Aorta (tissue), 5 donors: ENCODE measurements around the gene CDH23. TPM values are rescaled to one million over a fixed set of nuclear protein-coding genes. Genes with fewer than 3 reads are reported as not detected.

Experiments
- ATAC-seq: fragments of 200-7000 bp; cut with Tn5 transposase; one replicate; pipeline ENCODE4 v1.9.1; 2022; ENCODE audit warnings: moderate library complexity; ENCODE audit not compliant: low FRiP score
- DNase-seq, 2 donors: peaks; one replicate each; pipeline ENCODE4 v3.0.0-alpha.2; 2020
- H3K27ac ChIP-seq, 2 donors: one replicate each; pipeline ENCODE4 v1.5.1; 2013; ENCODE audit warnings: low read length in 2 of 2, mild to moderate bottlenecking in 2 of 2, moderate library complexity in 2 of 2, control low read depth in 1 of 2, inconsistent platforms in 1 of 2, low read depth in 1 of 2
- H3K27me3 ChIP-seq, 2 donors: one replicate each; pipeline ENCODE4 v1.6.1; 2013; ENCODE audit warnings: control low read depth in 1 of 2, low read length in 1 of 2, mild to moderate bottlenecking in 1 of 2, moderate library complexity in 1 of 2; ENCODE audit not compliant: insufficient read depth in 2 of 2, control insufficient read depth in 1 of 2
- H3K36me3 ChIP-seq, 2 donors: one replicate each; pipeline ENCODE4 v1.6.1; 2013; ENCODE audit warnings: control low read depth in 1 of 2, low read length in 1 of 2, mild to moderate bottlenecking in 1 of 2; ENCODE audit not compliant: insufficient read depth in 2 of 2, control insufficient read depth in 1 of 2
- H3K4me1 ChIP-seq, 2 donors: one replicate each; pipeline ENCODE4 v1.6.1; 2013; ENCODE audit warnings: low read length in 2 of 2, control low read depth in 1 of 2, mild to moderate bottlenecking in 1 of 2, moderate library complexity in 1 of 2; ENCODE audit not compliant: insufficient read depth in 2 of 2, control insufficient read depth in 1 of 2
- H3K4me3 ChIP-seq, 2 donors: one replicate each; pipeline ENCODE4 v1.5.1; 2013; ENCODE audit warnings: low read length in 2 of 2, control low read depth in 1 of 2, mild to moderate bottlenecking in 1 of 2
- H3K9me3 ChIP-seq: one replicate; pipeline ENCODE4 v1.6.1; 2013; ENCODE audit warnings: mild to moderate bottlenecking, low read length; ENCODE audit not compliant: control insufficient read depth
- WGBS, 2 donors: extraction: QIAGEN DNeasy Blood & Tissue Kit; methylation state at CpG; one replicate each; pipeline ENCODE4 v1.1.7; 2013; 5-methylcytosine and 5-hydroxymethylcytosine counted together
- intact Hi-C, 2 donors: fragments of 100-400 bp; cut with DNase I; formaldehyde crosslinking; loops; one replicate each; pipeline versions ENCODE4 v1.14.2 to v1.15.0; 2022
- polyA plus RNA-seq, 2 donors: library from polyadenylated mRNA; stranded (reverse); fragments of 200-250 nt; gene quantifications; one replicate each; pipeline ENCODE4 v1.2.3, GENCODE V29; 2013
- total RNA-seq, 2 donors: library from RNA; stranded (reverse); fragmentation: NEBNext Ultra II Directional; extraction: Animal tissue kit (Norgen Biotek cat#: 25700); gene quantifications; one replicate each; pipeline ENCODE4 v1.2.1, GENCODE V29; 2021
- donor health status: healthy with polysubstance abuse.
- donor health status: Bipolar disorder and iron deficiency.
- donor health status: DM: no; HTN: no; CAD: no.
- donor health status: DM: no; HTN: no; CAD: no.
- donor health status: DM: yes; HTN: yes; CAD: no.

CDH23 gene
- total and polyA plus RNA-seq, 4 donors, result 0.50 to 16.6 (median 7.3) TPM

DNA sequence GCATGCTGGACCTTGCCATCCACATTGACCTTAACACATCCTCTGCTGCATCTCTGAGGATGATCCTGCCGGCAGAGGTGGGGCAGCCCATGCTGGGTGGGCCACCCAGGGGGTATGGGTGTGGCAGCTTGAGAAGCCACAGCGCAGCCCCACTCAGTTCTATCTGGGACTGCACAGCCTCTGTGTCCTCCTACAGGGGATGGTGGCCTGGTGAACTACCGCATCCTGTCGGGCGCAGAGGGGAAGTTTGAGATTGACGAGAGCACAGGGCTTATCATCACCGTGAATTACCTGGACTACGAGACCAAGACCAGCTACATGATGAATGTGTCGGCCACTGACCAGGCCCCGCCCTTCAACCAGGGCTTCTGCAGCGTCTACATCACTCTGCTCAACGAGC, 335.1 kb downstream of the CDH23 start:
- H3K4me3 ChIP-seq, result no peak overlapping the region
- intact Hi-C loops, result no loop called here
- no peaks in the 10 kb centered on the region for H3K36me3 ChIP-seq
- DNase-seq (no peak), ATAC-seq (no peak)
- no peaks in the 10 kb centered on the region for H3K27me3 ChIP-seq
- H3K9me3 ChIP-seq, result no peaks in the 10 kb centered on the region
- H3K4me1 ChIP-seq, result no peaks in the 10 kb centered on the region
- H3K27ac ChIP-seq, result no peak overlapping the region
- WGBS, 2 donors, result 97 to 98% methylated on average over 12 of the region's 12 CpGs

DNA sequence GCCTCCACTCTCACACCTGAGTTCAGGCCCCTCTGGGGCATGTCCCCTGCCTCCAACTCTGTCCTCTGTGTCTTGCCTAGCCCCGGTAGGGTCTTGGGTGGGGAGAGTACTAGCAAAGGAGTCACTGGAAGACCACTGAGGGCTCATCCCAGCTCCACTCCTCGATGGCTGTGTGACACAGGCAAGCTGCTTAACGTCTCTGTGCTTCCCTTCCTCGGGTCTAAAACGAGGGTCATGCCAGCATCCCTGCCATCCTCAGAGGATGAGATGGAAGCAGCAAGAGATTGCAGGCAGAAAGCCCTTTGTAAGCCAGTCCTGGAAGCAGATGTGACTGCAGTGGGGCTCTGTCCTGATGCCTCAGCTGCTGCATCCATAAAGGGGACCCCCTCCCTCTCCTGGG, 338.1 kb downstream of the CDH23 start:
- no peak overlapping the region for H3K4me3 ChIP-seq
- H3K27ac ChIP-seq, result no peak overlapping the region
- H3K9me3 ChIP-seq, result no peaks in the 10 kb centered on the region
- no peak for DNase-seq
- H3K4me1 ChIP-seq, result no peaks in the 10 kb centered on the region
- ATAC-seq, result no peak
- intact Hi-C loops, result no loop called here
- WGBS, 2 donors, result 86 to 89% methylated on average over 5 of the region's 5 CpGs
- H3K36me3 ChIP-seq, result no peaks in the 10 kb centered on the region
- H3K27me3 ChIP-seq, result no peaks in the 10 kb centered on the region

DNA sequence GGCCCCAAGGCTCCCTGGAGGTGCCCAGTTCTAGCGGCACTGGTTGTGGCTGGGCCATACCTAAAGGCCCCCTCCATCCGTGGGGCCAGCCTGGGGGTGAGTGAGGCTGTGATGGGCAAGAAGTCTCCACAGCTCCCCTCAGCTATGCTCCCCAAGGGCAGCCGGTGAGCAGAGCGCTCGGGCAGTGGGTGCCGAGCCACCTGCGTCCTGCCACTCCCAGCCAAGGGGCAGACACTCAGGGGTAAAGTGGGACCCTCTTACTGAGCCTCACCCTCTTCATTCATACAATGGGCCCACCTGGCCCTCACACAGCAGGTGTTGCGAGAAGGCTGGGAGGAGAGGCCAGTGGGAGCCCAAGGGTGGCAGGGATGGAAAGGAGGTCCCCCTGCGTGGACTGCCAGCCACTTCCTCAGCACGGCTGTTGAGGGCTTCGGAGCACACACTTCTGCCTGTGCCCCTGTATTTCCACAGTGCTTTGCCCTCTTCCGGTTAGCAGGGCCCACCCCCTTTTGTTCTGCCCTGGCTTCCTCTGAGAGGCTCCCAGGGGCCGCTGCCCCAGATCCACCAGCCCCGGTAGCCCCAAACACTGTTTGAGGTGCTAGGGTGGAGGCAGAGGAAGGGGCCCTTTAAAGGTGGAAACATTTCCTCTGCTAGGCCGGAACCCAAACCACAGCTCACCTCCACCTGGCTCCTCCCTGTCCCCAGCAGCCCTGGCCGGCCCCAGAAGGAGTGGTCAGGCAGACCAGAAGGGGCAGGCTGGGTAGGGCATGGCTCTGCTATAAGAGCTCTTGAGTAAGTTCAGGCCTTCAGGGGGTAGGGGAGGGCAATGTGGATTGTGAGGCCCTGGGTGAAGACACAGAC, 339.2 kb downstream of the CDH23 start:
- H3K4me1 ChIP-seq, result no peaks in the 10 kb centered on the region
- H3K9me3 ChIP-seq, result no peaks in the 10 kb centered on the region
- H3K27ac ChIP-seq, result no peak overlapping the region
- no peak overlapping the region for H3K4me3 ChIP-seq
- DNase-seq, result peak in 1 of 2 donors; percentile 58
- H3K36me3 ChIP-seq, result no peaks in the 10 kb centered on the region
- ATAC-seq, result no peak
- no peaks in the 10 kb centered on the region for H3K27me3 ChIP-seq
- intact Hi-C loops, result no loop called here
- 92 to 94% methylated on average over 16 of the region's 16 CpGs for WGBS, 2 donors

DNA sequence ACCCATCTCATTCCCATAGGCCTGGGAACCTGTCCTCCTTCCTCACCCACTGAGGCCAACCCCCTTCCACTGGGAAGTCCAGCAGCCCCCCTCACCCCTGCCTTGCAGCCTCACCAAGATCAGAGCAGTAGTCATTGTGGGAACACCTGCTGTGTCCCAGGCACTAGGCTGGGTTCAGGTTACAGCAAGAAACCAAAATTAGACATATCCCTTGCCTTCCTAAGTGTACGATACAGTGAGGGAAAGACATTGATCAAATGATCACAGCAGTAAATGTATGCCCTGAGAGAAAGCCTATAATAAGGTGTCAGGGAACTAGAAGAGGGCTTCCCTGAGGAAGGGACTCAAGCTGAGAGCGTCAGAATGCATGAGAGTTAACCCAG, 339.8 kb downstream of the CDH23 start:
- H3K4me1 ChIP-seq, result no peaks in the 10 kb centered on the region
- intact Hi-C loops, result no loop called here
- ATAC-seq, result no peak

DNA sequence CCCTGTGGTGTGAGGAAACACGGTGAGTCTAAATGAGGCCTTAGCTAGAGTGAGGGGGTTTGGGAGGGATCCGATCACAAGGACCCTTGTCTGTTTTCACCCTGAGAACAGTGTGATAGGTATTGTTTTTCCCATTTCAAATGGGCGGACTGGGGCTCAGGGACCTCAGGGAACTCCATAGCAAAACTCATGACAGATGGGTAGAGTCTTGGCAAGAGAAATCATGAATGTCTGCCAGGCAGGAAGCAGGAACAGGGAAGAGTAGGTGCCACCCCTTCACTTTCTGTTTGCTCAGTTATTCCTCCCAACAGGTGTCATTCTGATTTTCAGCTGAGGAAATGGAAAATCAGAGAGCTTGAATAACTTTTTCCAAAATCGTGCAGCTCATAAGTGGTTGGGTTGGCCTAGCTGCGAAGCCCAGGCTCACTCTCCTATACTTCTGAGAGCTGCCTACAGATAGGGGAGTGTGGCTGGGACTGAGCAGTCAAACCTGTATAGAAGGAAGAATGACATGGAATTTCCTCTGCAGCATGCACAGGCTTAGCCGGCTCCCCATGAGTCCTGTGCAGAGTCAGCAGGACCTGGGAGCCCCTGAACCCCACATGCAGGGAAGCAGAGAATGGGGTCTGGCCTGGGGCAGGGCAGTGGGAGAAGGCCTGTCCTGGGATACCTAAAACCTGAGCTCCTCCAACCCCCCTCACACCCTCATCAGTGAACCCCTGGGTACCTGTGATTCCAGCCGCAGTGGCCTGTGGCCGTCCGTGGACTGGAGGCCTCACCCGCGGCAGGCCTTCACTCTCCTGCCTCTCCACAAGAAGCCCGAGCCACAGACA, 340.5 kb downstream of the CDH23 start:
- H3K9me3 ChIP-seq, result peaks cover under 1% of the 10 kb centered on the region
- intact Hi-C loops, result no loop called here
- DNase-seq, result no peak
- no peaks in the 10 kb centered on the region for H3K4me1 ChIP-seq
- H3K36me3 ChIP-seq, result no peaks in the 10 kb centered on the region
- H3K27ac ChIP-seq, result no peak overlapping the region
- H3K4me3 ChIP-seq, result no peak overlapping the region
- 87 to 89% methylated on average over 12 of the region's 12 CpGs for WGBS, 2 donors
- no peaks in the 10 kb centered on the region for H3K27me3 ChIP-seq
- ATAC-seq, result no peak

More for the DNA sequence above, 339.8 kb downstream of the CDH23 start:
- no peaks in the 10 kb centered on the region for H3K9me3 ChIP-seq
- H3K27ac ChIP-seq, result no peak overlapping the region
- H3K27me3 ChIP-seq, result no peaks in the 10 kb centered on the region
- no peak for DNase-seq
- no peak overlapping the region for H3K4me3 ChIP-seq
- no peaks in the 10 kb centered on the region for H3K36me3 ChIP-seq
- 93% methylated on average over 2 of the region's 2 CpGs for WGBS, 2 donors

DNA sequence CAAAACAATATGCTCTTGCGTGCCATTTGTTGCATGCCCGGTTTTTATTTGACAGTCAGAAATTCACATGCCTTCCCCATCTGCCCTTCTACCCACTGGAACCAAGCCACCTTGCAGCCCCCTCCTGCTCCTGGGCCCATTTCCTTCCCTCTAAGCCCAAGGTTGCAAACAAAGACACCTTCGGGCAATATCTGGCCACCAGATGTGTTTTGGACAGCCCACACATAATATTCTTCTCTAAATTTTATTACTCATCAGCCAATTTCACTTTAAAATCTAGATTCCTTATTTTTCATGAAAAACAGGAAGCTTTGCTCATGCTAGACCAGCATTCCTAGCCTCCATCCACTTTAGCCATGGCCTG, 341.1 kb downstream of the CDH23 start:
- no peak for ATAC-seq
- intact Hi-C loops, result no loop called here
- WGBS, 2 donors, result 84 to 87% methylated on average over 3 of the region's 3 CpGs

DNA sequence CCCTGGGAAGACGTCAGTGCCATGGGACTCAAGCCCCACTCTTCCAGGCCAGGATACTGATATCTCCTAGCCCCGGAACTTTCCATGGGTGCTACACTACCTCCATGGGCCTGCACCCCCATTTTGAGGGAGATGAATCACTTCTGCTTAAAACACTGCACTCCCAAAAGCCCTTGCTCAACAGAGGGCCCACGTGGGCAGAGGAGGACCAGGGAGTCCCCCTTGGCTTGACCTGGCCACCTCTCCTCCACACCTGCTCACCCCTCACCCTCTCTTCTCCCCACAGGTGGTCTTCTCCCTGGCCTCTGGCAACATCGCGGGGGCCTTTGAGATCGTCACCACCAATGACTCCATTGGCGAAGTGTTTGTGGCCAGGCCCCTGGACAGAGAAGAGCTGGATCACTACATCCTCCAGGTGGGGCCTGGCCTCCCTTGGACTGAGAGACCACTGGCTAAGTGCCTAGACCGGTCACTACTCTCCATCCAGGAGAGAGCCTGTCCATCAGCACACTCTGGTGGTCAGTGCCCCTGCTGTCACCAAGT, 342.7 kb downstream of the CDH23 start:
- no peak for ATAC-seq
- 94% methylated on average over 8 of the region's 8 CpGs for WGBS, 2 donors
- intact Hi-C loops, result no loop called here
- H3K4me1 ChIP-seq, result no peaks in the 10 kb centered on the region
- peaks cover 4% of the 10 kb centered on the region for H3K9me3 ChIP-seq
- H3K27me3 ChIP-seq, result no peaks in the 10 kb centered on the region
- no peak overlapping the region for H3K27ac ChIP-seq
- H3K4me3 ChIP-seq, result no peak overlapping the region
- H3K36me3 ChIP-seq, result no peaks in the 10 kb centered on the region
- DNase-seq, result no peak

More for the DNA sequence above, 341.1 kb downstream of the CDH23 start:
- no peak overlapping the region for H3K4me3 ChIP-seq
- H3K4me1 ChIP-seq, result no peaks in the 10 kb centered on the region
- DNase-seq, result no peak
- no peak overlapping the region for H3K27ac ChIP-seq
- no peaks in the 10 kb centered on the region for H3K36me3 ChIP-seq
- no peaks in the 10 kb centered on the region for H3K27me3 ChIP-seq
- H3K9me3 ChIP-seq, result peaks cover 4% of the 10 kb centered on the region

DNA sequence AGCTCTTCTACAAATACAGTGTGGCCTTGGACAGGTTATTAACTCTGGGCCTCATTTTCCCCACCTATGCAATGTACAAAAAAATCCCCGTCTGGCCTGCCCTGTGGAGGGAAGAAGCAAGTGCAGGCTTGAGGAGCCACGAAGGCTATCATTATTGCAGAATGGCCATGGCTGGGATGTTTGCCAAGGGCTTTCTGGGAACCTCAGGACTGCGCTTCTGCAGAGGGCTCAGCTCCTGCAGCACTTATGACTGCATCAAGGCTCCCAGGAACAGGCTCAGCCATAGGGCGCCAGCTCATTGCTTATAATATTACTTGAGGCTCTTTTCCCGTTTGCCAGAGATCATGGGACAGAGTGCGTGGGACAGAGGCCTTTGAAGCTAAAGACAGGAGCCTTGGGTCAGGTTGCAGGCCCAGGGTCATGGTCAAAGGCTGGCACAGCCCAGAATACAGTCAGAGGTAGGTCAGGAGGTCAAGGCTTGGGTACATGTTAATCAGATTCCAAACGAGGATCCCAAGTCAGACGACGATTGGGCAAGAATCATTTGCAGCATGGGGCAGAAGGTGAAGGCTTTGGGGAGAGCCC, 343.4 kb downstream of the CDH23 start:
- 57 to 69% methylated on average over 9 of the region's 9 CpGs for WGBS, 2 donors
- no peaks in the 10 kb centered on the region for H3K36me3 ChIP-seq
- no peaks in the 10 kb centered on the region for H3K27me3 ChIP-seq
- H3K4me1 ChIP-seq, result no peaks in the 10 kb centered on the region
- intact Hi-C loops, result no loop called here
- no peak overlapping the region for H3K4me3 ChIP-seq
- H3K9me3 ChIP-seq, result peaks cover 4% of the 10 kb centered on the region
- ATAC-seq (no peak), DNase-seq (peak in 1 of 2 donors; percentile 87)
- H3K27ac ChIP-seq, result no peak overlapping the region
